ENCODE measurements around the gene NR4A1. TPM values are rescaled to one million over a fixed set of nuclear protein-coding genes. Genes with fewer than 3 reads are reported as not detected.

The NR4A1 gene
- polyA plus RNA-seq, 1 of the 3 experiments (the other 2 are of a cell fraction) = 120 TPM

GRCh38 chr12:52007982-52008510, 43.2 kb upstream of the NR4A1 start:
- Histone ChIP-seq H3K36me3 (replicated peaks in 1 of 2; ENCODE audit: control insufficient read depth in 1 of 2, insufficient read depth in 2 of 2, low read length in 1 of 2) (no peaks in the 10 kb centered on the region), H3K4me1 (ENCODE audit: control insufficient read depth in 1 of 2, insufficient read depth in 2 of 2, low read depth in 1 of 2, low read length in 1 of 2) (peaks cover 0 to 32% of the 10 kb centered on the region in 2 experiments; a peak in 2 of 4 replicates), H3K79me2 (ENCODE audit: insufficient read depth) (no peaks in the 10 kb centered on the region), H3K4me2 (peak overlapping the region; percentile 79; the same call in 1 of the 2 replicates), H2AFZ (ENCODE audit: low read depth) (no peak overlapping the region), H3K27me3 (ENCODE audit: insufficient read depth) (no peaks in the 10 kb centered on the region), H3K27ac (ENCODE audit: low read depth in 2 of 2, low read length in 1 of 2) (no peak overlapping the region), H3K9me2 (no peaks in the 10 kb centered on the region), H3F3A (replicated peaks; ENCODE audit: insufficient read depth) (peaks cover 5% of the 10 kb centered on the region), H3K9me3 (no peaks in the 10 kb centered on the region), H3K4me3 (ENCODE audit: low read depth in 2 of 2, low read length in 1 of 2) (no peak overlapping the region; a peak in 1 of 4 replicates), H4K20me1 (ENCODE audit: insufficient read depth) (no peaks in the 10 kb centered on the region), H3K9ac (no peak overlapping the region)
- no peak for DNase-seq
- CTCF ChIA-PET = interaction anchor here (1.0 to 13.1 kb wide), 4 partner anchors 14 to 114 kb away, joined by 3 to 526 read pairs (median 3); no protein-coding TSS in a partner anchor
- TF ChIP-seq YY1 (IDR thresholded peaks at IDR 0.05; ENCODE audit: low read depth) (no peak), CHD2 (IDR thresholded peaks at IDR 0.05; ENCODE audit: low read length, partially characterized antibody) (no peak), EP300 (IDR thresholded peaks at IDR 0.05; ENCODE audit: borderline replicate concordance in 1 of 2, low read depth in 1 of 2, low read length in 1 of 2) (no peak), REST (IDR thresholded peaks at IDR 0.05; ENCODE audit: low read depth, low read length) (no peak), JUND (IDR thresholded peaks at IDR 0.05) (no peak), RAD21 (IDR thresholded peaks at IDR 0.05; ENCODE audit: low read length) (no peak), RXRA (IDR thresholded peaks at IDR 0.05; ENCODE audit: borderline replicate concordance, low read depth) (no peak), FOXJ3 (CRISPR knock-in tag; IDR thresholded peaks at IDR 0.05) (no peak), USF1 (IDR thresholded peaks at IDR 0.05; ENCODE audit: borderline replicate concordance, low read depth) (no peak), NRF1 (IDR thresholded peaks at IDR 0.05; ENCODE audit: low read depth, low read length) (no peak), ELF1 (IDR thresholded peaks at IDR 0.05) (no peak), MXI1 (IDR thresholded peaks at IDR 0.05; ENCODE audit: low read depth, low read length) (no peak), SMC3 (IDR thresholded peaks at IDR 0.05; ENCODE audit: low read depth, low read length) (no peak), TEAD4 (IDR thresholded peaks at IDR 0.05; ENCODE audit: borderline replicate concordance, insufficient read depth) (no peak), FOXM1 (IDR thresholded peaks at IDR 0.05; ENCODE audit: low read depth) (no peak), GATA2 (CRISPR knock-in tag; IDR thresholded peaks at IDR 0.05) (no peak)
- TF ChIP-seq, protein P1, sequence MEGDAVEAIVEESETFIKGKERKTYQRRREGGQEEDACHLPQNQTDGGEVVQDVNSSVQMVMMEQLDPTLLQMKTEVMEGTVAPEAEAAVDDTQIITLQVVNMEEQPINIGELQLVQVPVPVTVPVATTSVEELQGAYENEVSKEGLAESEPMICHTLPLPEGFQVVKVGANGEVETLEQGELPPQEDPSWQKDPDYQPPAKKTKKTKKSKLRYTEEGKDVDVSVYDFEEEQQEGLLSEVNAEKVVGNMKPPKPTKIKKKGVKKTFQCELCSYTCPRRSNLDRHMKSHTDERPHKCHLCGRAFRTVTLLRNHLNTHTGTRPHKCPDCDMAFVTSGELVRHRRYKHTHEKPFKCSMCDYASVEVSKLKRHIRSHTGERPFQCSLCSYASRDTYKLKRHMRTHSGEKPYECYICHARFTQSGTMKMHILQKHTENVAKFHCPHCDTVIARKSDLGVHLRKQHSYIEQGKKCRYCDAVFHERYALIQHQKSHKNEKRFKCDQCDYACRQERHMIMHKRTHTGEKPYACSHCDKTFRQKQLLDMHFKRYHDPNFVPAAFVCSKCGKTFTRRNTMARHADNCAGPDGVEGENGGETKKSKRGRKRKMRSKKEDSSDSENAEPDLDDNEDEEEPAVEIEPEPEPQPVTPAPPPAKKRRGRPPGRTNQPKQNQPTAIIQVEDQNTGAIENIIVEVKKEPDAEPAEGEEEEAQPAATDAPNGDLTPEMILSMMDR (IDR thresholded peaks at IDR 0.05) = no peak
- POLR2A ChIA-PET = no interaction called here
- WGBS (ENCODE audit: low lambda C conversion rate) = 80% methylated on average over 5 of the region's 5 CpGs

All from SK-N-SH (cell line).